Mammary microvascular endothelial cell (primary cell): ENCODE measurements around the gene RBM4B. TPM values are rescaled to one million over a fixed set of nuclear protein-coding genes. Genes with fewer than 3 reads are reported as not detected.

Source experiments
- total RNA-seq: library from RNA; depleted of rRNA; stranded (reverse); fragments of >200 nt; gene quantifications from 2 replicates; pipeline ENCODE4 v1.2.3, GENCODE V29; 2015

The RBM4B gene
- total RNA-seq = 10.9 and 15.3 TPM in 2 replicates

GRCh38 chr11:66677599-66678375 is at the start of gene RBM4B:
TSS of gene RBM4B (minus strand) at chr11:66677887. CDS start at chr11:66677079, 808 bp downstream.

GRCh38 chr11:66638177-66639065 is 39.3 kb downstream of the RBM4B start, which contains the start of gene RBM4:
TSS of gene RBM4 (plus strand) at chr11:66638703. CDS start at chr11:66639712, 1,009 bp downstream.

GRCh38 chr11:66616379-66617154 is 61.1 kb downstream of the RBM4B start, which contains the start of gene RBM14:
TSS of gene RBM14 (plus strand) at chr11:66616630. CDS start at chr11:66616721, 91 bp downstream.

Other genes starting within 250 kb of the RBM4B start
- 88.5 and 94.8 TPM in 2 replicates for gene MRPL11, start 239.0 kb downstream of the RBM4B start, total RNA-seq
- 3.9 and 6.1 TPM in 2 replicates for gene PELI3, start 211.0 kb downstream of the RBM4B start, total RNA-seq
- 78.1 and 88.9 TPM in 2 replicates for gene DPP3, start 197.5 kb downstream of the RBM4B start, total RNA-seq
- 15.7 and 17.3 TPM in 2 replicates for gene BBS1, start 167.3 kb downstream of the RBM4B start, total RNA-seq
- 21.1 and 25.0 TPM in 2 replicates for gene ZDHHC24, start 131.8 kb downstream of the RBM4B start, total RNA-seq
- not detected in 2 replicates for gene ACTN3, start 131.0 kb downstream of the RBM4B start, total RNA-seq
- 7.4 and 8.3 TPM in 2 replicates for gene CTSF, start 109.3 kb downstream of the RBM4B start, total RNA-seq
- 0.05 TPM in 1 of 2 replicates, not detected in the other for gene CCDC87, start 84.8 kb downstream of the RBM4B start, total RNA-seq
- 14.0 and 23.7 TPM in 2 replicates for gene CCS, start 84.7 kb downstream of the RBM4B start, total RNA-seq
- 48.3 and 55.6 TPM in 2 replicates for gene RBM14, start 61.3 kb downstream of the RBM4B start, total RNA-seq
- gene RBM4, start 39.2 kb downstream of the RBM4B start, total RNA-seq = 101 and 107 TPM in 2 replicates
- 6.3 and 21.5 TPM in 2 replicates for gene SPTBN2, start 51.3 kb upstream of the RBM4B start, total RNA-seq
- gene RCE1, start 165.6 kb upstream of the RBM4B start, total RNA-seq = 19.3 and 26.4 TPM in 2 replicates
- gene LRFN4, start 179.2 kb upstream of the RBM4B start, total RNA-seq = 34.3 and 40.2 TPM in 2 replicates